ENCODE results near the gene ZNF598. TPM values are rescaled to one million over a fixed set of nuclear protein-coding genes. Genes with fewer than 3 reads are reported as not detected.

Gene ZNF598
- total and polyA plus RNA-seq, 2 of the 13 experiments (the other 11 are each of a cell fraction or from before 2014, with no cell fraction given) = 13.5 to 14.2 TPM

DNA sequence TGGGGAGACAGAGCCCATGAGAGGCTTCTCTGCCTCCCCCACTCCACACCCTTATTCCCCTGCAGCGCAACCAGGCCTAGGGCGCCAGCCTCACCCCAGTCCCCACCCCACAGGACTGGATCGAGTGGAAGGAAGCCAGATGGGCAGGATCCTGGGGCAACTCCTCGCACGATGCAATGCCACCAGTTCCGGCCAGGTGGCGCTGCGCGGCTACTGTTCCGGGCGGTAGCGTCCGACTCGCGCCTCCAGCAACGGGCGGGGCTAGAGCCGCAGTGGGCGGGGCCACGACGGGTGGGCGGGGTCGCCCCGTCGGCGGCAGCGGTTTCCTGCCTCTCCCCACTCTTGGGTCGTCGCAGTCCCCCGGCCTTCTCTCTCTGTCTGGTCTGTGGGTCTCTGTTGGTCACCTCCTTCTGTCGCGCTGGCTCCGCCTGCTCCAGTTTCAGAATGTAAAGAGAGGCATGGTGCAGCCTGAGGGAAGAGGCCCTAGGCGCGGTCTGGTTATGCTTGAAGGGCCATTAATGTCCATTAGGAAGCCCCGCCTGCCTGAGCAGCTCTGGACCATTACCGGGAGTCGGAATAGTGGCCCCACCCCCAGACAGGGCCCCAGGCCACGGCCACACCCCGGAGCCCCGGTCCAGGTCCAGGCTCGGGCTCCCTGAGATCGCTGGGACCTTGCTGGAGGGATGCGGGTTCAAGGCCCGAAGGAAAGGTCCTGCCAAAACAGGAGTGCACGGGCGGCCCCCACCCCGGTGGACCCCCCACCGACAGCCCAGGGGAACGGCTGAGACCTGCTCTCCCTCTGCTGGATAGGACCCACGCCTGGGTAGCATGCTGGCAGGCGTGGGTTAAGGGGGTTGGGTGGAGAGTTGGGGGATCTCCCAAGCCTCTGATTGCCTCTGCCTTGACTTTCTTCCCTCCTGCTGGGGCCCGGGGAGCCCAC, 13.7 kb upstream of the ZNF598 start (continued):
- TF ChIP-seq ZNF547 (CRISPR knock-in tag; IDR thresholded peaks at IDR 0.05) (0 out of 2 replicates have a peak, but pooled peaks have one; percentile 36), FOXC1 (CRISPR knock-in tag; IDR thresholded peaks at IDR 0.05; ENCODE audit: borderline replicate concordance) (peak; percentile 81; the same call in 1 of the 2 replicates), HDAC2 (CRISPR knock-in tag; IDR thresholded peaks at IDR 0.05) (peak; percentile 76), NRL (CRISPR knock-in tag; IDR thresholded peaks at IDR 0.05; ENCODE audit: borderline replicate concordance) (0 out of 2 replicates have a peak, but pooled peaks have one; percentile 65), ZC3H13 (CRISPR knock-in tag; IDR thresholded peaks at IDR 0.05) (no peak), XRCC5 (optimal IDR thresholded peaks at IDR 0.05; ENCODE audit: low read length) (no peak), CHD4 (IDR thresholded peaks at IDR 0.05; ENCODE audit: borderline replicate concordance, low read length) (no peak), ZNF10 (CRISPR knock-in tag; IDR thresholded peaks at IDR 0.05; ENCODE audit: borderline replicate concordance, low read depth) (no peak), ZNF430 (CRISPR knock-in tag; IDR thresholded peaks at IDR 0.05) (0 out of 2 replicates have a peak, but pooled peaks have one; percentile 38), NFRKB (IDR thresholded peaks at IDR 0.05) (no peak), ZIK1 (CRISPR knock-in tag; IDR thresholded peaks at IDR 0.05; ENCODE audit: borderline replicate concordance, low read depth) (no peak), CBX2 (IDR thresholded peaks at IDR 0.05; ENCODE audit: low read depth, low read length) (no peak), CBX2 (CRISPR knock-in tag; IDR thresholded peaks at IDR 0.05; ENCODE audit: low read depth) (no peak), NFYB (CRISPR knock-in tag; IDR thresholded peaks at IDR 0.05) (peak; percentile 30; the same call in 1 of the 2 replicates), ZNF282 (IDR thresholded peaks at IDR 0.05; ENCODE audit: partially characterized antibody) (no peak), ARID2 (CRISPR knock-in tag; IDR thresholded peaks at IDR 0.05; ENCODE audit: borderline replicate concordance) (no peak), SOX5 (CRISPR knock-in tag; IDR thresholded peaks at IDR 0.05; ENCODE audit: borderline replicate concordance) (peak; percentile 41; the same call in 1 of the 2 replicates), RAD51 (IDR thresholded peaks at IDR 0.05; ENCODE audit: borderline replicate concordance) (no peak), NBN (conservative IDR thresholded peaks at IDR 0.05) (no peak), ZNF782 (CRISPR knock-in tag; IDR thresholded peaks at IDR 0.05; ENCODE audit: borderline replicate concordance) (no peak), ZNF841 (CRISPR knock-in tag; IDR thresholded peaks at IDR 0.05; ENCODE audit: borderline replicate concordance) (no peak), BHLHE40 (IDR thresholded peaks at IDR 0.05; ENCODE audit: low read length) (peak; percentile 30; the same call in 1 of the 2 replicates)
- TF ChIP-seq, protein P1, sequence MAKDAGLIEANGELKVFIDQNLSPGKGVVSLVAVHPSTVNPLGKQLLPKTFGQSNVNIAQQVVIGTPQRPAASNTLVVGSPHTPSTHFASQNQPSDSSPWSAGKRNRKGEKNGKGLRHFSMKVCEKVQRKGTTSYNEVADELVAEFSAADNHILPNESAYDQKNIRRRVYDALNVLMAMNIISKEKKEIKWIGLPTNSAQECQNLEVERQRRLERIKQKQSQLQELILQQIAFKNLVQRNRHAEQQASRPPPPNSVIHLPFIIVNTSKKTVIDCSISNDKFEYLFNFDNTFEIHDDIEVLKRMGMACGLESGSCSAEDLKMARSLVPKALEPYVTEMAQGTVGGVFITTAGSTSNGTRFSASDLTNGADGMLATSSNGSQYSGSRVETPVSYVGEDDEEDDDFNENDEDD (CRISPR knock-in tag; IDR thresholded peaks at IDR 0.05; ENCODE audit: borderline replicate concordance) = peak; percentile 60; the same call in 1 of the 2 replicates
- TF ChIP-seq, protein P2, sequence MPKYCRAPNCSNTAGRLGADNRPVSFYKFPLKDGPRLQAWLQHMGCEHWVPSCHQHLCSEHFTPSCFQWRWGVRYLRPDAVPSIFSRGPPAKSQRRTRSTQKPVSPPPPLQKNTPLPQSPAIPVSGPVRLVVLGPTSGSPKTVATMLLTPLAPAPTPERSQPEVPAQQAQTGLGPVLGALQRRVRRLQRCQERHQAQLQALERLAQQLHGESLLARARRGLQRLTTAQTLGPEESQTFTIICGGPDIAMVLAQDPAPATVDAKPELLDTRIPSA (CRISPR knock-in tag; IDR thresholded peaks at IDR 0.05; ENCODE audit: borderline replicate concordance) = no peak
- TF ChIP-seq, protein P3, sequence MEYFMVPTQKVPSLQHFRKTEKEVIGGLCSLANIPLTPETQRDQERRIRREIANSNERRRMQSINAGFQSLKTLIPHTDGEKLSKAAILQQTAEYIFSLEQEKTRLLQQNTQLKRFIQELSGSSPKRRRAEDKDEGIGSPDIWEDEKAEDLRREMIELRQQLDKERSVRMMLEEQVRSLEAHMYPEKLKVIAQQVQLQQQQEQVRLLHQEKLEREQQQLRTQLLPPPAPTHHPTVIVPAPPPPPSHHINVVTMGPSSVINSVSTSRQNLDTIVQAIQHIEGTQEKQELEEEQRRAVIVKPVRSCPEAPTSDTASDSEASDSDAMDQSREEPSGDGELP (IDR thresholded peaks at IDR 0.05; ENCODE audit: borderline replicate concordance, low read depth) = no peak
- TF ChIP-seq, protein P4, sequence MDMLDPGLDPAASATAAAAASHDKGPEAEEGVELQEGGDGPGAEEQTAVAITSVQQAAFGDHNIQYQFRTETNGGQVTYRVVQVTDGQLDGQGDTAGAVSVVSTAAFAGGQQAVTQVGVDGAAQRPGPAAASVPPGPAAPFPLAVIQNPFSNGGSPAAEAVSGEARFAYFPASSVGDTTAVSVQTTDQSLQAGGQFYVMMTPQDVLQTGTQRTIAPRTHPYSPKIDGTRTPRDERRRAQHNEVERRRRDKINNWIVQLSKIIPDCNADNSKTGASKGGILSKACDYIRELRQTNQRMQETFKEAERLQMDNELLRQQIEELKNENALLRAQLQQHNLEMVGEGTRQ (IDR thresholded peaks at IDR 0.05; ENCODE audit: low read depth, low read length) = no peak
- TF ChIP-seq, protein P4 (CRISPR knock-in tag; IDR thresholded peaks at IDR 0.05; ENCODE audit: borderline replicate concordance) = no peak

Measured in HepG2 (cell line).